Peyer's patch (tissue), 4 donors: ENCODE data around the gene MRPL24.

Source experiments
- POLR2A ChIP-seq, 2 donors: fragments of 450-650 bp; IDR thresholded peaks; one replicate each; pipeline ENCODE4 v1.5.1; 2017; ENCODE audit warnings: antibody characterized with exemption in 2 of 2, mild to moderate bottlenecking in 2 of 2, moderate library complexity in 2 of 2
- TF ChIP-seq, protein P1 (sequence below), 6 experiments: fragments of 450-650 bp in 4 of 6; fragments of 200-600 bp in 2 of 6; sonication (generic) in 1 of 6; IDR thresholded peaks; one replicate each; pipeline ENCODE4 v1.5.1; 2017 to 2019; ENCODE audit warnings: antibody characterized with exemption in 6 of 6, mild to moderate bottlenecking in 3 of 6, moderate library complexity in 1 of 6

DNA sequence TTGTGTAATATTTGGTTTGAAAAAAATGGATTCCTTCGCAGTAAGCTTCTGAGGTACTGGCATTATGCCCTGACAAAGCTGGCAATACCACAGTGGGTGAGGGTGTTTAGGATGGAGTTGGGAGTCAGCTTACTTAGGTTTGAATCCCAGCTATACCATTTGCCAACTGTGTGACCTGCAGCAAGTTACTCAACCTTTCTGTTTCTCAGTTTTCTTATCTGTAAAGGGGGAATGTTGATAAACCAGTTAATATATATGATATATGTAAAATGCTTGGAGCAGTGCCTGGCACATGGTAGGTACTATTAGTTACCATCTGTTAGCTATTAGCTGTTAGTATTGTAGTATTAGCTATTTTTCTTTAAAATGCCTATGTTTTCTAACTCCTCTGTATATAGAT lies 15.5 kb upstream of the MRPL24 start:
- TF ChIP-seq, protein P1, sequence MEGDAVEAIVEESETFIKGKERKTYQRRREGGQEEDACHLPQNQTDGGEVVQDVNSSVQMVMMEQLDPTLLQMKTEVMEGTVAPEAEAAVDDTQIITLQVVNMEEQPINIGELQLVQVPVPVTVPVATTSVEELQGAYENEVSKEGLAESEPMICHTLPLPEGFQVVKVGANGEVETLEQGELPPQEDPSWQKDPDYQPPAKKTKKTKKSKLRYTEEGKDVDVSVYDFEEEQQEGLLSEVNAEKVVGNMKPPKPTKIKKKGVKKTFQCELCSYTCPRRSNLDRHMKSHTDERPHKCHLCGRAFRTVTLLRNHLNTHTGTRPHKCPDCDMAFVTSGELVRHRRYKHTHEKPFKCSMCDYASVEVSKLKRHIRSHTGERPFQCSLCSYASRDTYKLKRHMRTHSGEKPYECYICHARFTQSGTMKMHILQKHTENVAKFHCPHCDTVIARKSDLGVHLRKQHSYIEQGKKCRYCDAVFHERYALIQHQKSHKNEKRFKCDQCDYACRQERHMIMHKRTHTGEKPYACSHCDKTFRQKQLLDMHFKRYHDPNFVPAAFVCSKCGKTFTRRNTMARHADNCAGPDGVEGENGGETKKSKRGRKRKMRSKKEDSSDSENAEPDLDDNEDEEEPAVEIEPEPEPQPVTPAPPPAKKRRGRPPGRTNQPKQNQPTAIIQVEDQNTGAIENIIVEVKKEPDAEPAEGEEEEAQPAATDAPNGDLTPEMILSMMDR (IDR thresholded peaks at IDR 0.05) = no peak
- no peak for TF ChIP-seq POLR2A (IDR thresholded peaks at IDR 0.05)
